K562 (cell line): ENCODE data around the gene TUBB2A. TPM values are rescaled to one million over a fixed set of nuclear protein-coding genes. Genes with fewer than 3 reads are reported as not detected.

Experiments
- BMI1 ChIP-seq: fragments of 150-350 bp; IDR thresholded peaks from 2 replicates; pipeline ENCODE4 v1.6.1; 2014; ENCODE audit warnings: low read length
- CHD2 ChIP-seq: IDR thresholded peaks from 2 replicates; pipeline ENCODE4 v1.6.1; 2011; ENCODE audit warnings: low read depth, low read length
- CREM ChIP-seq: IDR thresholded peaks from 2 replicates; pipeline ENCODE4 v1.6.1; 2014; ENCODE audit warnings: antibody characterized with exemption, low read depth
- DDX20 ChIP-seq: fragments of 450-650 bp; IDR thresholded peaks from 2 replicates; pipeline ENCODE4 v1.6.1; 2016; ENCODE audit warnings: missing genetic modification characterization, low read depth, mild to moderate bottlenecking, missing compliant biosample characterization, moderate library complexity
- ETS1 ChIP-seq: conservative IDR thresholded peaks from 2 replicates; pipeline ENCODE4 v1.6.1; 2011; ENCODE audit warnings: low read depth, mild to moderate bottlenecking, low read length; ENCODE audit not compliant: control insufficient read depth
- HINFP ChIP-seq: fragments of 450-650 bp; conservative IDR thresholded peaks from 2 replicates; pipeline ENCODE4 v1.6.1; 2016; ENCODE audit warnings: missing genetic modification characterization, low read depth, mild to moderate bottlenecking, control low read depth, missing compliant biosample characterization
- HMG20B ChIP-seq: fragments of 250-450 bp; sonication (Bioruptor Pico); IDR thresholded peaks from 2 replicates; pipeline ENCODE4 v1.5.0; 2021; ENCODE audit warnings: mild to moderate bottlenecking
- HNRNPUL1 ChIP-seq: fragments of 200-400 bp; formaldehyde crosslinking; IDR thresholded peaks from 2 replicates; pipeline ENCODE4 v1.6.1; 2017; ENCODE audit warnings: low read length
- HSF4 ChIP-seq: fragments of 250-450 bp; sonication (Bioruptor Pico); IDR thresholded peaks from 2 replicates; pipeline ENCODE4 v2.1.2; 2022; ENCODE audit warnings: mild to moderate bottlenecking, moderate library complexity, borderline replicate concordance
- MAZ ChIP-seq, 2 experiments: fragments of 450-650 bp in 1 of 2; sonication (generic) in 1 of 2; formaldehyde crosslinking; IDR thresholded peaks in 1 of 2; conservative IDR thresholded peaks in 1 of 2; 2 replicates each; pipeline versions ENCODE4 v1.4.0 to v1.5.0; 2020; ENCODE audit warnings: mild to moderate bottlenecking in 1 of 2, missing genetic modification reagents in 1 of 2
- MCM3 ChIP-seq: fragments of 450-650 bp; IDR thresholded peaks from 2 replicates; pipeline ENCODE4 v1.6.1; 2016
- SNIP1 ChIP-seq: fragments of 450-650 bp; IDR thresholded peaks from 2 replicates; pipeline ENCODE4 v1.7.1; 2017; ENCODE audit warnings: low read depth, mild to moderate bottlenecking
- TCF15 ChIP-seq: fragments of 250-450 bp; sonication (Bioruptor Pico); IDR thresholded peaks from 2 replicates; pipeline ENCODE4 v1.8.0; 2022; ENCODE audit warnings: moderate library complexity, mild to moderate bottlenecking, inconsistent platforms
- WHSC1 ChIP-seq: IDR thresholded peaks from one replicate; pipeline ENCODE4 v1.6.1; 2012; ENCODE audit warnings: low read length, control low read depth, inconsistent platforms
- ZNF282 ChIP-seq: sonication (generic); formaldehyde crosslinking; IDR thresholded peaks from 2 replicates; pipeline ENCODE4 v1.8.1; 2023; ENCODE audit warnings: missing genetic modification reagents
- ZNF408 ChIP-seq: fragments of 250-450 bp; sonication (Bioruptor Pico); IDR thresholded peaks from 2 replicates; pipeline ENCODE4 v1.4.0; 2020; ENCODE audit warnings: low read depth, mild to moderate bottlenecking, moderate library complexity
- polyA plus RNA-seq, 8 experiments: library from polyadenylated mRNA; depleted of rRNA in 4 of 8; stranded (reverse) in 5 of 8; unstranded in 3 of 8; fragments of >200 nt; fragmentation: Nextera tagmentation in 2 of 8; fragmentation: Illumina TruSeq in 1 of 8; extraction: Ambion mirVana in 2 of 8; extraction: Trizol in 1 of 8; gene quantifications; 2 replicates each; pipeline versions ENCODE4 v1.2.1 to v1.2.3, GENCODE V29; 2011 to 2014; ENCODE audit warnings: inconsistent platforms in 1 of 8, missing spikeins in 1 of 8
- total RNA-seq, 7 experiments: library from RNA; depleted of rRNA in 6 of 7; stranded (reverse); fragments of >200 nt in 6 of 7; fragmentation: Illumina TruSeq in 2 of 7; extraction: Trizol in 2 of 7; gene quantifications; 2 replicates each; pipeline versions ENCODE4 v1.2.1 to v1.2.3, GENCODE V29; 2011 to 2021; ENCODE audit warnings: low replicate concordance in 1 of 7
- TF ChIP-seq, protein P1 (sequence below), 3 experiments: IDR thresholded peaks in 2 of 3; conservative IDR thresholded peaks in 1 of 3; 2 replicates each; pipeline ENCODE4 v1.5.1; 2011 to 2012; ENCODE audit warnings: low read length in 3 of 3, mild to moderate bottlenecking in 3 of 3, control low read depth in 2 of 3, improper control_type of control experiment in 1 of 3, inconsistent platforms in 1 of 3, low read depth in 1 of 3, mixed read lengths in 1 of 3, moderate library complexity in 1 of 3; ENCODE audit not compliant: insufficient read depth in 2 of 3
- TF ChIP-seq, protein P2 (sequence below): sonication (generic); formaldehyde crosslinking; IDR thresholded peaks from 2 replicates; pipeline ENCODE4 v1.8.0; 2022; ENCODE audit warnings: mild to moderate bottlenecking, low read depth, missing genetic modification reagents

Gene TUBB2A
- total and polyA plus RNA-seq, 9 of the 15 experiments (the other 6 are each of a cell fraction or from before 2014, with no cell fraction given), result 3.6 to 92.1 (median 45.6) TPM

- TF ChIP-seq ETS1 (0 out of 2 replicates have a peak, but pooled peaks have one; percentile 23), TCF15 (CRISPR knock-in tag) (no peak), HSF4 (CRISPR knock-in tag) (no peak), HINFP (tag) (no peak), WHSC1 (no peak), MCM3 (no peak), HNRNPUL1 (no peak), HMG20B (CRISPR knock-in tag) (no peak), CHD2 (no peak), BMI1 (no peak), SNIP1 (no peak), DDX20 (tag) (no peak), ZNF408 (CRISPR knock-in tag) (no peak), MAZ (CRISPR knock-in tag; conservative IDR thresholded peaks at IDR 0.05 in 1 of 2, IDR thresholded peaks at IDR 0.05 in 1 of 2) (peak; percentile 54 to 94; a peak in 3 of 4 replicates), ZNF282 (CRISPR knock-in tag) (no peak), CREM (peak; percentile 70)
- TF ChIP-seq, protein P1, sequence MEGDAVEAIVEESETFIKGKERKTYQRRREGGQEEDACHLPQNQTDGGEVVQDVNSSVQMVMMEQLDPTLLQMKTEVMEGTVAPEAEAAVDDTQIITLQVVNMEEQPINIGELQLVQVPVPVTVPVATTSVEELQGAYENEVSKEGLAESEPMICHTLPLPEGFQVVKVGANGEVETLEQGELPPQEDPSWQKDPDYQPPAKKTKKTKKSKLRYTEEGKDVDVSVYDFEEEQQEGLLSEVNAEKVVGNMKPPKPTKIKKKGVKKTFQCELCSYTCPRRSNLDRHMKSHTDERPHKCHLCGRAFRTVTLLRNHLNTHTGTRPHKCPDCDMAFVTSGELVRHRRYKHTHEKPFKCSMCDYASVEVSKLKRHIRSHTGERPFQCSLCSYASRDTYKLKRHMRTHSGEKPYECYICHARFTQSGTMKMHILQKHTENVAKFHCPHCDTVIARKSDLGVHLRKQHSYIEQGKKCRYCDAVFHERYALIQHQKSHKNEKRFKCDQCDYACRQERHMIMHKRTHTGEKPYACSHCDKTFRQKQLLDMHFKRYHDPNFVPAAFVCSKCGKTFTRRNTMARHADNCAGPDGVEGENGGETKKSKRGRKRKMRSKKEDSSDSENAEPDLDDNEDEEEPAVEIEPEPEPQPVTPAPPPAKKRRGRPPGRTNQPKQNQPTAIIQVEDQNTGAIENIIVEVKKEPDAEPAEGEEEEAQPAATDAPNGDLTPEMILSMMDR (IDR thresholded peaks at IDR 0.05 in 2 of 3, conservative IDR thresholded peaks at IDR 0.05 in 1 of 3; ENCODE audit: insufficient read depth in 2 of 3, low read depth in 1 of 3, low read length in 3 of 3), result peak in 1 of 3 experiments; percentile 9; a peak in 1 of 6 replicates
- TF ChIP-seq, protein P2, sequence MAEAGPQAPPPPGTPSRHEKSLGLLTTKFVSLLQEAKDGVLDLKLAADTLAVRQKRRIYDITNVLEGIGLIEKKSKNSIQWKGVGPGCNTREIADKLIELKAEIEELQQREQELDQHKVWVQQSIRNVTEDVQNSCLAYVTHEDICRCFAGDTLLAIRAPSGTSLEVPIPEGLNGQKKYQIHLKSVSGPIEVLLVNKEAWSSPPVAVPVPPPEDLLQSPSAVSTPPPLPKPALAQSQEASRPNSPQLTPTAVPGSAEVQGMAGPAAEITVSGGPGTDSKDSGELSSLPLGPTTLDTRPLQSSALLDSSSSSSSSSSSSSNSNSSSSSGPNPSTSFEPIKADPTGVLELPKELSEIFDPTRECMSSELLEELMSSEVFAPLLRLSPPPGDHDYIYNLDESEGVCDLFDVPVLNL (CRISPR knock-in tag), result 0 out of 2 replicates have a peak, but pooled peaks have one; percentile 37
Observed at GRCh38 chr6:3159805-3160781, 2.7 kb upstream of the TUBB2A start (continued).
